ENCODE data around the gene KLHL22. TPM values are rescaled to one million over a fixed set of nuclear protein-coding genes. Genes with fewer than 3 reads are reported as not detected.
"Not testable (repeated sequence)": the region's sequence is repeated elsewhere in the genome, so short reads cannot be mapped to it uniquely, and the experiment has no call there.

Gene KLHL22
- total RNA-seq, 2 experiments from 2014 or later: 27.5 to 31.7 TPM

DNA sequence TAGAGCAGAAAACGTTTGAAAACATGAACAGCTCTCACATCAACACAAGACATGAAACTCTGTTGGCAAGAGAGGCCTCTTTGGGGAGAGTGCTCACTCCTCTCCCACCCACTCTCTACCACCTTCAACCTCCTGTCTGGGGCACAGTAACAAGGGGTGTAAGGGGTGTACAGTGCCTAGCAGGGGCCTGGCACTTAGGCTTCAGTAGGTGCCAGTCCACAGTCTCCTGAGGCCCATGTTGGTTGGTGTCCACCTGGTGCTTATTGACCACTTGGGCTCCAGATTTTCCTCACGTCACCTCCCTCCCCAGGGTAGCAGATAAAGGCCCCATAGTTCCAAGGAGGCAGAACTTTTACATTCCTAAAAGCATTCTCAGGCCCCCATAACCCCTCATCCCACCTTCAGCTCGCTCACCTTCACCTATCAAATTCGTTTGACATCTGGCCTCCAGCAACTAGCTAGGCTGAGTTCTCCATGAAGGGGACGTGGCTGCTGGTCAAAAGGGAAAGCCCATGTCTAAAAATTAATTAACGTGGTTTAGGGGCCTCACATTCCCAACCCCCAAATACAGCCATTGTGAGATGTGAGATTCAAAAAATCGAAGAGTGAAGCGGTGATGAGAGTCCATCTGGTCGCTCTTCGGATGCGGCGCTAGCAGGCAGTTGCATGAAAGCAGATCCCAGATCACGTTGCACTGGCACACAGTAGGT is 11.1 kb upstream of the KLHL22 start:
- Mint-ChIP-seq H3K4me3 (peak overlapping the region; percentile 97), H3K27me3 (no peaks in the 10 kb centered on the region), H3K9me3 (ENCODE audit: low read depth) (no peaks in the 10 kb centered on the region), H3K4me1 (peaks cover 42% of the 10 kb centered on the region), H3K27ac (peak overlapping the region; percentile 95), H3K36me3 (peaks cover 29% of the 10 kb centered on the region)
- CTCF ChIA-PET: interaction anchor here (1.2 to 4.1 kb wide), 10 partner anchors 8 to 277 kb away, joined by 3 to 35 read pairs (median 6); no protein-coding TSS in a partner anchor
- no peak for ATAC-seq
- no peak for DNase-seq

DNA sequence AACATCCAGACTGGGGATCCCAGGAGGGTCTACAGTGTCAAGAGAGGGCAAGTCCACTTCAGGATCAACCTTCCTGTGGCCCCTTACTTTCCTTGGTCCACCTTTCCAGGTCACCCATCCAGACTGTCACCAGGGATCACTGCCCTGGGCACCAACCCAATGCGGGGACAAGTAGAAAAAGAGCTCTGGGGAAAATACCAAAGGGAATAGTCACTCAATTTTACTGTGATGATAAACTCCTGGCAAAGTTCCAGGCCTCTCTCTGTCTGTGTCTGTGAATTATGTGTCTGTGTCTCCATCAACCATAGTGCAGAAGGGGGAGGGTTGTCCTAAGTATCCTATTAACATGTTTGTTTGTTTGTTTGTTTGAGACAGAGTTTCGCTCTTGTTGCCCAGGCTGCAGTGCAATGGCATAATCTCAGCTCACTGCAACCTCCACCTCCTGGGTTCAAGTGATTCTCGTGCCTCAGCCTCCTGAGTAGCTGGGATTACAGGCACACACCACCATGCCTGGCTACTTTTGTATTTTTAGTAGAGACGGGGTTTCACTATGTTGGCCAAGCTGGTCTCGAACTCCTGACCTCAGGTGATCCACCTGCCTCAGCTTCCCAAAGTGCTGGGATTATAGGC is 8.8 kb upstream of the KLHL22 start:
- H3K9me3 Mint-ChIP-seq (ENCODE audit: low read depth); H3K27me3 Mint-ChIP-seq: not testable (repeated sequence)

DNA sequence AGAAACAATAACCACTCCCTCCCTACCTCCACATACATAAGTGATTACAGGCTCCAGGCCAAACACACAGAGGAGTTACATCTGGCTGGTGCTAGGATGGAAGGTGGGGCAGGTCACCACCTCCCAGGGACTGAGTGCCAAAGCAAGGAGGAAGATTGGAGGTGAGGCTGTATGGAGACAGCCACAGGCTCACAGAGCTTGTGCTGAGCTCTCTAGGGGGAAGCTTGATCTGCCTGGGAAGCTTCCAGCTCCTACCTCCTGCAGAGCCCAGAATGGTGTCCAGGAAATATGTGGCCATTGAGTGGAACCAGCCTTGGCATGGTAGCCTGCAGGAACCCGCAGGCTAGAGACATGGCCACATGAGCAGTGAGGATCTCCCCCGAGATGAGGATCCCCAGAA is 8.2 kb upstream of the KLHL22 start:
- ATAC-seq (no peak), DNase-seq (no peak)
- CTCF ChIA-PET: interaction anchor here (1.5 kb wide), 1 partner anchor 60 kb away, joined by 4 read pairs; no protein-coding TSS in a partner anchor
- Mint-ChIP-seq H3K27me3 (no peaks in the 10 kb centered on the region), H3K9me3 (ENCODE audit: low read depth) (no peaks in the 10 kb centered on the region), H3K36me3 (peaks cover 14% of the 10 kb centered on the region), H3K4me3 (no peak overlapping the region), H3K4me1 (peaks cover 14% of the 10 kb centered on the region), H3K27ac (no peak overlapping the region)

More for the DNA sequence above, 8.8 kb upstream of the KLHL22 start:
- Mint-ChIP-seq H3K36me3 (peaks cover 20% of the 10 kb centered on the region), H3K4me1 (peaks cover 20% of the 10 kb centered on the region)
- CTCF ChIA-PET: interaction anchor here (1.5 to 1.7 kb wide), 2 partner anchors 60 to 87 kb away, joined by 3 to 4 read pairs; no protein-coding TSS in a partner anchor
- H3K27ac Mint-ChIP-seq, ATAC-seq, H3K4me3 Mint-ChIP-seq, DNase-seq: not testable (repeated sequence)

DNA sequence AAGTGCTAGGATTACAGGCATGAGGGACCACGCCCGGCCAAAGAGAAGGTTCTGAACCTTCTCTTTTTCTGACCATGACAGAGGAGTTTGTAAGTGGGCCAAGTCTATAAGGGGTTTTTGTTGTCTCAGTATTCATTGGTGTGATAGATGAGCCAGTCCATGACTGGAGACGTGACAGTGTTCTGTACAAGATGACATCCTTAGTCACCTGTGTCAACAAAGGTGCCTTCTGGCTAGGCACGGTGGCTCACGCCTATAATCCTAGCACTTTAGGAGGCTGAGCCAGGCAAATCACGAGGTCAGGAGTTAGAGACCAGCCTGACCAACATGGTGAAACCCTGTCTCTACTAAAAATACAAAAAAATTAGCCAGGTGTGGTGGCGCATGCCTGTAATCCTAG is 4.2 kb upstream of the KLHL22 start:
- CTCF ChIA-PET: interaction anchor here (0.7 to 1.2 kb wide), 3 partner anchors 40 to 82 kb away, joined by 3 to 4 read pairs (median 3); no protein-coding TSS in a partner anchor
- no peak overlapping the region for H3K4me3 Mint-ChIP-seq
- DNase-seq: no peak
- ATAC-seq: no peak
- no peaks in the 10 kb centered on the region for H3K27me3 Mint-ChIP-seq
- peaks cover 4% of the 10 kb centered on the region for H3K36me3 Mint-ChIP-seq
- peaks cover 6% of the 10 kb centered on the region for H3K4me1 Mint-ChIP-seq
- H3K9me3 Mint-ChIP-seq (ENCODE audit: low read depth): no peaks in the 10 kb centered on the region
- H3K27ac Mint-ChIP-seq: no peak overlapping the region

DNA sequence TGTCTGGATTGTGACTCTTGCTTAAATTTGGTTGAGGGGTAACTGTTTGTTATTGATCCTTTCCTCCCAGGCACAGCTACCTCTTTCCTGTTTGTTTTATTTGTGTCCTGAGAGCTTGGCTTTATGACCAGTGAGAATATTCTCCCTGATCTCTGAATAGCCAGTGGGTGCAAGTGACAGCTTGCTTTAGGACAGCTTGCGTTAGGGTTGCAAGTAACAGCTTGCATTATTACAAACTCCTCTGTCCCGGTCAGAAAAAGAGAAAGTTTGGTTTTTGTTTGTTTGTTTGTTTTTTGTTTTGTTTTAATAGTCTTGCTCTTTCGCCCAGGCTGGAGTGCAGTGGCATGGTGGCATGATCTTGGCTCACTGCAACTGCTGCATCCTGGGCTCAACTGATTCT is 3.3 kb upstream of the KLHL22 start:
- Mint-ChIP-seq H3K9me3 (ENCODE audit: low read depth) (no peaks in the 10 kb centered on the region), H3K27me3 (no peaks in the 10 kb centered on the region), H3K4me3 (no peak overlapping the region), H3K4me1 (peaks cover 11% of the 10 kb centered on the region), H3K27ac (no peak overlapping the region), H3K36me3 (peaks cover 4% of the 10 kb centered on the region)
- DNase-seq: no peak
- CTCF ChIA-PET: interaction anchor here (1.1 to 1.5 kb wide), 3 partner anchors 8 to 81 kb away, joined by 3 read pairs; partner anchors contain the start of gene MED15
- ATAC-seq: no peak

DNA sequence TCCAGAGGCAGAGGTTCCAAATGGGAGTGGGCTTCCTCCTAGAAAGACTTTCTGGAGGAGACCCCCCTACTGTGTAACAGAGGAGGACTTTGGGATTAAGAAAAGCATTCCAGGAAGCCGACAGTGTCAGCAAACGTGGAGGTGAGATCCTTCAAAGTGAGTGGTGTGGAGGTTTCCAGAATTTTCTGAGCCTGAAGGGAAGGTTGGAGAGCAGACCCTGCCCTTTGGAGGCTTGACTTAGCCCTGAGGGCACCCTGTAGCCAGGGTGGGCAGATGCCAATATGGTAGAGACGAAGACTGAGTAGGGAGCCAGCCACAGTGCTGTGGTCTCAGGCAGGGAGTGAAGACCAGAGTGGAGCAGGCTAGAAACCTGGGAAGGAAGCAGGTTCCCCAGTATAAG is 1.8 kb upstream of the KLHL22 start:
- H3K4me1 Mint-ChIP-seq: peaks cover 19% of the 10 kb centered on the region
- no peak for DNase-seq
- no peak for ATAC-seq
- no peaks in the 10 kb centered on the region for H3K9me3 Mint-ChIP-seq (ENCODE audit: low read depth)
- no peak overlapping the region for H3K27ac Mint-ChIP-seq
- CTCF ChIA-PET: interaction anchor here (1.0 kb wide), 1 partner anchor 9 kb away, joined by 5 read pairs; the partner anchor contains the start of gene MED15
- peaks cover 4% of the 10 kb centered on the region for H3K36me3 Mint-ChIP-seq
- H3K4me3 Mint-ChIP-seq: no peak overlapping the region
- no peaks in the 10 kb centered on the region for H3K27me3 Mint-ChIP-seq

DNA sequence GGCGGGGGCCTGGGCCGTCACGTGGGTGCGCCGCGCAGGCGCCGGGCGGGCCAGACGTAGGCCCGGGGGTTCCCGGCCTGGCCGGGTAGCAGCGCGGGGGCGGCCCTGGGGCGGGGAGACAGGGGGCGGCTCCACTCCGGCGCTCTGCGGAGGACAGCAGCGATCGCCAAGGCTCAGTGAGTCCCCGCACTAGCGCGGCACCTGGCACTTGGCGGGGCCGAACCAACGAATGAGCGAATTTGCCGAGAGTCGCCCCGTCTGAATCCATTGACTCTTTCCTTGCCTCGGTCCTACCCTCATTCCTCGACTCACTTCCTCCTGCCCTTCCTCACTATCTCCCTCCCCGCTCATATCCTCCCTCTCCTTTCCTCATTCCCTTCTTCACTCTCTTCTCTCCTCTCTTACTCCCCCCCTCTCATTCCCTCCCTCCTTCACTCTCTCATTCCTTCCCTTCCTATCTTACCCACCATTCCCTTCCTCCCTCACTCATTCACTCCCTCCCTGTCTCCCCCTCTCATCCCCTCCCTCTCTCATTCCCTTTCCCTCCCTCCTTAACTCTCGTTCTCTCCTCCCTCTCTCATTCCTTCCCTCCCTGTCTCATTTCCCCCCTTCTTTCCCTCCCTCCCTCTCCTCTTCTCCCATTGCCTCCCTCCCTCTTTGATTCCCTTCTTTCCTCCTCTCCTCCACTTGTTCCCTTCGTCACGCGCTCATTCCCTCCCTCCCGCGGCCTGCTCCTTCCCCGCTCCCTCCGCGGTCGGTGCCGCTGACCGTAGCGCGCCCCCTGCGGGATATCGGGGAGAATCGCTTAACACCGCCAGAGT is 476 bp upstream of the KLHL22 start:
- peak overlapping the region; percentile 85 for H3K4me3 Mint-ChIP-seq
- H3K27me3 Mint-ChIP-seq: no peaks in the 10 kb centered on the region
- DNase-seq (peak; percentile 94), ATAC-seq (peak; percentile 97)
- CTCF ChIA-PET: interaction anchor here (1.0 to 2.9 kb wide), 4 partner anchors 11 to 77 kb away, joined by 4 to 13 read pairs (median 6); partner anchors contain the start of gene MED15
- H3K36me3 Mint-ChIP-seq: peaks cover 3% of the 10 kb centered on the region
- peak overlapping the region; percentile 74 for H3K27ac Mint-ChIP-seq
- no peaks in the 10 kb centered on the region for H3K9me3 Mint-ChIP-seq (ENCODE audit: low read depth)
- H3K4me1 Mint-ChIP-seq: peaks cover 25% of the 10 kb centered on the region

DNA sequence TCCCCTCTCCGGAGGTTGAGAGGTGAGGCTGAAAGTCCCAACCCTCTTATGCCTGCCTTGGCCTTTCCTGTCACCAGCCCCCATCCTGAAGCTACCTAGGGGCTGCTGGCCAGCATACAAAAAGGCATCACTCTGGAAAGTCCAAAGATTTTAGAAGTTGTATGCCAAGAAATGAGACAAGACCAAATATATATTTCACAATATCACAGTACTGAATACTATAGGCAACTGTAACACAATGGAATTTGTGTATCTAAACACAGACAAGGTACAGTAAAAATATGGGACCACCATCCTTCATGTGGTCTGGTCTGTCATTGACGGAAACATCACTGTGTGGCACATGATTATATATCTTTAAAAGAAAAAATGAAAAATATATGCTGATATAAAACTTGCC is 4.2 kb downstream of the KLHL22 start:
- no peak overlapping the region for H3K27ac Mint-ChIP-seq
- no peak overlapping the region for H3K4me3 Mint-ChIP-seq
- H3K27me3 Mint-ChIP-seq: no peaks in the 10 kb centered on the region
- H3K36me3 Mint-ChIP-seq: peaks cover 5% of the 10 kb centered on the region
- no peak for DNase-seq
- H3K9me3 Mint-ChIP-seq (ENCODE audit: low read depth): no peaks in the 10 kb centered on the region
- ATAC-seq: no peak
- peaks cover 26% of the 10 kb centered on the region for H3K4me1 Mint-ChIP-seq
- CTCF ChIA-PET: interaction anchor here (2.5 kb wide), 1 partner anchor 28 kb away, joined by 7 read pairs; no protein-coding TSS in a partner anchor

DNA sequence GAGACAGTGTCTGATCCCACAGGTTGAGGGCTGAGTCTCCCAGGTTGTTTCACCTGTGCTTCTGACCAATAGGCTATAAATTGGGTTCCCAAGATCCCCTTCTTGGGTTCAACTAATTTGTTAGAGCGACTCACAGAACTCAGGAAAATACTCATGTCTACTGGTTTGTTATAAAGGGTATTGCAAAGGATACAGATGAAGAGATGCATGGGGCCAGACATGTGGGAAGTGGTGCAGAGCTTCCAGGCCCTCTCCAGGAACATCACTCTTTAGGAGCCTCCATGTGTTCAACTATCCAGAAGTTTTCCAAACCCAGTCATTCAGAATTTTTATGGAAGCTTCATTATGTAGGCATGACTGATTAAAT is 4.7 kb downstream of the KLHL22 start:
- Mint-ChIP-seq H3K4me1 (peaks cover 27% of the 10 kb centered on the region), H3K27ac (no peak overlapping the region), H3K9me3 (ENCODE audit: low read depth) (no peaks in the 10 kb centered on the region), H3K27me3 (no peaks in the 10 kb centered on the region), H3K4me3 (no peak overlapping the region), H3K36me3 (peaks cover 8% of the 10 kb centered on the region)
- CTCF ChIA-PET: interaction anchor here (0.6 to 2.5 kb wide), 2 partner anchors 28 to 428 kb away, joined by 3 to 7 read pairs; no protein-coding TSS in a partner anchor
- DNase-seq (no peak), ATAC-seq (no peak)

DNA sequence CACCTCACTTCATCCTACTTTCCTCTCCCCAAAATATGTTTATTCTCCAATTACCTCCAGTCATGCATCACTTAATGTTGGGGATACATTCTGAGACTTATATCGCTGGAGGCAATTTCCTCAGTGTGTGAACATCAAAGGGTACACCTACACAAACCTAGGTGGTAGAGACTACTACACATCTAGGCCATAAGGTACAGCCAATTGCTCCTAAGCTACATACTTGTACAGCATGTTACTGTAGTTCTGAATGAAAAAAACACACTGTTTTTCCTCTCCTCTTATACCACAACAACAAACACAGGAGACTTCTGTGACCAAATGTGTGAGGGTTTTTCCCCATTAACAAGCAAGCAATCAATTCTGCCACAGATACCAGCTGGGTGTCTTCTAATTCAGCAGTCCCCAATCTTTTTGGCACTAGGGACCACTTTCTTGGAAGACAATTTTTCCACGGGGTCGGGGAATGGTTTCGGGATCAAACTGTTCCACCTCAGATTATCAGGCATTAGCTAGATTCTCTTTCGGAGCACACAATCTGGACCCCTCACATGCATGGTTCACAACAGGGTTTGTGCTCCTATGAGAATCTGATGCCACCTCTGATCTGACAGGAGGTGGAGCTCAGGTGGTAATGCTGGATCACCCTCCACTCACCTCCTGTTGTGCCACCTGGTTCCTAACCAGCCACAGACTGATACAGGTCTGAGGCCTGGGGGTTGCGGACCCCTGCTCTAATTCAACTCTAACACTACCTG is 5.2 kb downstream of the KLHL22 start:
- Mint-ChIP-seq H3K9me3 (ENCODE audit: low read depth) (no peaks in the 10 kb centered on the region), H3K36me3 (peaks cover 8% of the 10 kb centered on the region), H3K4me1 (peaks cover 27% of the 10 kb centered on the region), H3K4me3 (no peak overlapping the region), H3K27me3 (no peaks in the 10 kb centered on the region), H3K27ac (peak overlapping the region; percentile 21)
- no peak for DNase-seq
- ATAC-seq: no peak
- CTCF ChIA-PET: interaction anchor here (0.6 to 1.5 kb wide), 2 partner anchors 72 to 428 kb away, joined by 3 to 4 read pairs; no protein-coding TSS in a partner anchor

DNA sequence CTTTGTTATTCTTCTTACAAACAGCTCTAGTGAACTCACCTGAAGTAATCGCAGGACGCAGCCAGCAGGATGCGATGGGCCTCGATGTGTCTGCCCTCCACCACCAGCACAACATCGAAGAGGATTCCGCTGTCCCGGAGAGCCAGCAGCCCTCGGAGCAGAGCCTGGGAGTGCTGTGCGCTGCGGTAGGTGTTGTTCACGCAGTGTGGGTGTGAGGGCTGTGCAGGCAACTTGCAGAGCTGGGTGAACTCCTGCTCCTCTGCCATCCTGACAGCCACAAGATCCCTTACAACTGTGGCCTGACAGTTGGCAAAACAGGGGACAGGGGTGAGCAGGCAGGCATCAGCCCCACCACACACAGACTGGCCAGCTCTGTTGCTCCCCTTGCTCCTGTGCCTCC is 6.6 kb downstream of the KLHL22 start:
- no peaks in the 10 kb centered on the region for H3K9me3 Mint-ChIP-seq (ENCODE audit: low read depth)
- H3K4me3 Mint-ChIP-seq: no peak overlapping the region
- ATAC-seq: no peak
- peaks cover 22% of the 10 kb centered on the region for H3K4me1 Mint-ChIP-seq
- H3K36me3 Mint-ChIP-seq: peaks cover 12% of the 10 kb centered on the region
- no peaks in the 10 kb centered on the region for H3K27me3 Mint-ChIP-seq
- CTCF ChIA-PET: interaction anchor here (1.5 kb wide), 1 partner anchor 71 kb away, joined by 4 read pairs; no protein-coding TSS in a partner anchor
- H3K27ac Mint-ChIP-seq: no peak overlapping the region
- no peak for DNase-seq

DNA sequence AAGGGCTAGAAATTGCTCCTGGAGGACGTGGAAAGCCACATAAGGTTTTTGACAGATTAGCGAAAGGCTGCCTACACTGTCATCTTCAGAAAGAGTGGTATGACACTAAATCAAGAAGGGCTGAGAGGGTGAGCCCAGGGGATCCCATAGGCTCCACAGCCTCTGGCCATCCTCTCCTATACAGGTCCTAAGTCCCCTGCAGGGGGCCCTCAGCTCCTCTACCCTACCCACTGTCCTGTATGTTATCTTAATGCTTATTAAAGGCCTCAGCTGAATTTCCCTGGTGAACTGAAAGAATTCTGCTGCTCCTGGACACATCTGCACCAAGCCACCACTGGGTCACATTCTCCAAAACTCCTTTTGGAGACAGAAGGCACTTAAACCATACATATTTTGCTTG is 7.9 kb downstream of the KLHL22 start:
- Mint-ChIP-seq H3K27me3 (no peaks in the 10 kb centered on the region), H3K4me1 (peaks cover 14% of the 10 kb centered on the region), H3K27ac (no peak overlapping the region), H3K9me3 (ENCODE audit: low read depth) (no peaks in the 10 kb centered on the region), H3K36me3 (peaks cover 15% of the 10 kb centered on the region), H3K4me3 (no peak overlapping the region)
- ATAC-seq (no peak), DNase-seq (no peak)
- CTCF ChIA-PET: no interaction called here

Data from activated CD8-positive, alpha-beta memory T cell treated with anti-CD3 and anti-CD28 coated beads, Interleukin-2, amount 10 ng/mL, durations not matched to agents 7 days and 5 days (primary cell).